HL-60 (cell line): Measurements from ENCODE around the gene RSRC1.
A peak's percentile ranks its signal among the peaks of the same experiment; 100 is the strongest.

Source experiments
- DNase-seq, 2 experiments: peaks; one replicate each; pipeline ENCODE4 v3.0.0-alpha.2; 2010 to 2020; ENCODE audit warnings: low read depth in 1 of 2, low spot score in 1 of 2
- H3K27ac ChIP-seq: fragments of 250-450 bp; sonication (Bioruptor Pico); replicated peaks from 2 replicates; pipeline ENCODE4 v1.5.1; 2020; ENCODE audit warnings: mild to moderate bottlenecking, moderate library complexity
- H3K27me3 ChIP-seq: fragments of 250-450 bp; sonication (Bioruptor Pico); 2 replicates; pipeline ENCODE4 v1.5.1; 2021; ENCODE audit warnings: mild to moderate bottlenecking, moderate library complexity; ENCODE audit not compliant: insufficient read depth, poor library complexity, severe bottlenecking
- H3K4me3 ChIP-seq: replicated peaks from 2 replicates; pipeline ENCODE4 v1.5.1; 2011; ENCODE audit warnings: mild to moderate bottlenecking, control low read depth, low read length; ENCODE audit not compliant: insufficient read depth
- GABPA ChIP-seq: IDR thresholded peaks from 2 replicates; pipeline ENCODE4 v1.6.1; 2012; ENCODE audit warnings: low read depth
- POLR2AphosphoS5 ChIP-seq: IDR thresholded peaks from 2 replicates; pipeline ENCODE4 v1.6.1; 2012; ENCODE audit warnings: low read depth
- SPI1 ChIP-seq: IDR thresholded peaks from 2 replicates; pipeline ENCODE4 v1.6.1; 2012; ENCODE audit warnings: low read depth, mild to moderate bottlenecking, borderline replicate concordance
- TF ChIP-seq, protein P1 (sequence below): IDR thresholded peaks from 2 replicates; pipeline ENCODE4 v1.6.1; 2012; ENCODE audit warnings: low read depth; ENCODE audit not compliant: insufficient replicate concordance
- TF ChIP-seq, protein P2 (sequence below): IDR thresholded peaks from one replicate; pipeline ENCODE4 v1.5.1; 2011; ENCODE audit warnings: low read length, control low read depth, inconsistent platforms; ENCODE audit not compliant: insufficient read depth

The RSRC1 gene

DNA sequence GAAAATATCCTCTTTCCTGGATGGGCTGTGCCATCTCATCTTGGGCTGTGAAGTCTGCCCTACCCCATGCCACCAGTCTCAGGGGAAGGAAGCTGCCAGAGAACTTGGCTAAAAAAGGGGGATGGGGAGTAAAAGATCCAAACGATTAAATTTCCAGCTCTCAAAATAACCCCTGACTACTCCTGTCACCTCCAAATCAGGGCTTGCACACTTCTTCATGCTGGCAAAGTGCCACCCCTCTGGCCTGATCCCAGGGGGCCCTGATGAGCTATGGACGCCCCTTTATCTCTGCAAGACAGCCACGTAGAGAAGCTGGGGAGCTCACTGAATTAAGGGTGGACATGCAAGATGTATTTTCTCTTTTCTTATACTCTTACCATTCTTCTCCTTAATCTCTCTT, 459.9 kb downstream of the RSRC1 start:
- DNase-seq = no peak
- no peak overlapping the region for H3K27ac ChIP-seq

DNA sequence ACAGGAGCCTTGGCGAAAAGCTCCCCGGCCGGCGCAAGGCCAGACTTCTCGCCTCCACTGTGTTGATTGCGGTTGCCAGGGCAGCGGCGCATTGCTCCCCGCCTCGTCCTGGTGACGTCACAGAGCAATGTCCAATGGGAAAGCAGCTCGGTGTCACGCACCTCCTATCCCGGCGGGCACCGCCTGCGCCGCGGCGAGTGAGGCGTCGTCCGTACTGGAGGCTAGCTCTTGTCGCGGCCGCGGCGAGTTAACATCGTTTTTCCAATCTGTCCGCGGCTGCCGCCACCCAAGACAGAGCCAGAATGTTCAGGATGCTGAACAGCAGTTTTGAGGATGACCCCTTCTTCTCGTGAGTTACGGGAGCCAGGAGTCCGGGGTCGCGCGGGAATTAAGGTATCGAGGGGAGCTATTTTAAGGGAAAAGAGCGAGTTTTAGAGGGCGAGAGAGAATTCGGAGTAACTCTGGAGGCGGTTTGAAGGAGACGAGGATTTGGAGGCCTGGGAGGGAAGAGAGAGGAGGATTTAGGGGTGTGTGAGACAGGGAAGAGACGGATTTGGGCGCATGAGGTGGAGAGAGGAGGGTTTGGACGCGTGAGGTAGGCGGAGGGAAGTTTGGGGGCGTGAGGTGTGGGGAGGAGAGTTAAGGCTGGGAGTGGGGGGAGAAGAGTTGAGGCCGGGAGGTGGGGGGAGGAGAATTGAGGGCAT, 461.3 kb downstream of the RSRC1 start, which contains the start of gene MLF1:
TSS of gene MLF1 (plus strand) at position 196 of the 704 bp plus-strand sequence. CDS start at position 303, 107 bp downstream.
- Histone ChIP-seq H3K27ac (no peak within 1 kb of the TSS), H3K27me3 (peaks cover 11% of the 10 kb centered on the region), H3K4me3 (peak within 1 kb of the TSS; percentile 18)
- DNase-seq = peak; percentile 63 to 88
- TF ChIP-seq POLR2AphosphoS5 (no peak), GABPA (no peak), SPI1 (no peak)
- TF ChIP-seq, protein P1, sequence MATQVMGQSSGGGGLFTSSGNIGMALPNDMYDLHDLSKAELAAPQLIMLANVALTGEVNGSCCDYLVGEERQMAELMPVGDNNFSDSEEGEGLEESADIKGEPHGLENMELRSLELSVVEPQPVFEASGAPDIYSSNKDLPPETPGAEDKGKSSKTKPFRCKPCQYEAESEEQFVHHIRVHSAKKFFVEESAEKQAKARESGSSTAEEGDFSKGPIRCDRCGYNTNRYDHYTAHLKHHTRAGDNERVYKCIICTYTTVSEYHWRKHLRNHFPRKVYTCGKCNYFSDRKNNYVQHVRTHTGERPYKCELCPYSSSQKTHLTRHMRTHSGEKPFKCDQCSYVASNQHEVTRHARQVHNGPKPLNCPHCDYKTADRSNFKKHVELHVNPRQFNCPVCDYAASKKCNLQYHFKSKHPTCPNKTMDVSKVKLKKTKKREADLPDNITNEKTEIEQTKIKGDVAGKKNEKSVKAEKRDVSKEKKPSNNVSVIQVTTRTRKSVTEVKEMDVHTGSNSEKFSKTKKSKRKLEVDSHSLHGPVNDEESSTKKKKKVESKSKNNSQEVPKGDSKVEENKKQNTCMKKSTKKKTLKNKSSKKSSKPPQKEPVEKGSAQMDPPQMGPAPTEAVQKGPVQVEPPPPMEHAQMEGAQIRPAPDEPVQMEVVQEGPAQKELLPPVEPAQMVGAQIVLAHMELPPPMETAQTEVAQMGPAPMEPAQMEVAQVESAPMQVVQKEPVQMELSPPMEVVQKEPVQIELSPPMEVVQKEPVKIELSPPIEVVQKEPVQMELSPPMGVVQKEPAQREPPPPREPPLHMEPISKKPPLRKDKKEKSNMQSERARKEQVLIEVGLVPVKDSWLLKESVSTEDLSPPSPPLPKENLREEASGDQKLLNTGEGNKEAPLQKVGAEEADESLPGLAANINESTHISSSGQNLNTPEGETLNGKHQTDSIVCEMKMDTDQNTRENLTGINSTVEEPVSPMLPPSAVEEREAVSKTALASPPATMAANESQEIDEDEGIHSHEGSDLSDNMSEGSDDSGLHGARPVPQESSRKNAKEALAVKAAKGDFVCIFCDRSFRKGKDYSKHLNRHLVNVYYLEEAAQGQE = no peak
- TF ChIP-seq, protein P2, sequence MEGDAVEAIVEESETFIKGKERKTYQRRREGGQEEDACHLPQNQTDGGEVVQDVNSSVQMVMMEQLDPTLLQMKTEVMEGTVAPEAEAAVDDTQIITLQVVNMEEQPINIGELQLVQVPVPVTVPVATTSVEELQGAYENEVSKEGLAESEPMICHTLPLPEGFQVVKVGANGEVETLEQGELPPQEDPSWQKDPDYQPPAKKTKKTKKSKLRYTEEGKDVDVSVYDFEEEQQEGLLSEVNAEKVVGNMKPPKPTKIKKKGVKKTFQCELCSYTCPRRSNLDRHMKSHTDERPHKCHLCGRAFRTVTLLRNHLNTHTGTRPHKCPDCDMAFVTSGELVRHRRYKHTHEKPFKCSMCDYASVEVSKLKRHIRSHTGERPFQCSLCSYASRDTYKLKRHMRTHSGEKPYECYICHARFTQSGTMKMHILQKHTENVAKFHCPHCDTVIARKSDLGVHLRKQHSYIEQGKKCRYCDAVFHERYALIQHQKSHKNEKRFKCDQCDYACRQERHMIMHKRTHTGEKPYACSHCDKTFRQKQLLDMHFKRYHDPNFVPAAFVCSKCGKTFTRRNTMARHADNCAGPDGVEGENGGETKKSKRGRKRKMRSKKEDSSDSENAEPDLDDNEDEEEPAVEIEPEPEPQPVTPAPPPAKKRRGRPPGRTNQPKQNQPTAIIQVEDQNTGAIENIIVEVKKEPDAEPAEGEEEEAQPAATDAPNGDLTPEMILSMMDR = no peak

More for the DNA sequence above, 459.9 kb downstream of the RSRC1 start:
- Histone ChIP-seq H3K4me3 (no peak overlapping the region), H3K27me3 (peaks cover 11% of the 10 kb centered on the region)
- TF ChIP-seq, protein P1 = no peak
- TF ChIP-seq SPI1 = no peak
- TF ChIP-seq POLR2AphosphoS5 = no peak
- TF ChIP-seq, protein P2 = no peak
- TF ChIP-seq GABPA = no peak

DNA sequence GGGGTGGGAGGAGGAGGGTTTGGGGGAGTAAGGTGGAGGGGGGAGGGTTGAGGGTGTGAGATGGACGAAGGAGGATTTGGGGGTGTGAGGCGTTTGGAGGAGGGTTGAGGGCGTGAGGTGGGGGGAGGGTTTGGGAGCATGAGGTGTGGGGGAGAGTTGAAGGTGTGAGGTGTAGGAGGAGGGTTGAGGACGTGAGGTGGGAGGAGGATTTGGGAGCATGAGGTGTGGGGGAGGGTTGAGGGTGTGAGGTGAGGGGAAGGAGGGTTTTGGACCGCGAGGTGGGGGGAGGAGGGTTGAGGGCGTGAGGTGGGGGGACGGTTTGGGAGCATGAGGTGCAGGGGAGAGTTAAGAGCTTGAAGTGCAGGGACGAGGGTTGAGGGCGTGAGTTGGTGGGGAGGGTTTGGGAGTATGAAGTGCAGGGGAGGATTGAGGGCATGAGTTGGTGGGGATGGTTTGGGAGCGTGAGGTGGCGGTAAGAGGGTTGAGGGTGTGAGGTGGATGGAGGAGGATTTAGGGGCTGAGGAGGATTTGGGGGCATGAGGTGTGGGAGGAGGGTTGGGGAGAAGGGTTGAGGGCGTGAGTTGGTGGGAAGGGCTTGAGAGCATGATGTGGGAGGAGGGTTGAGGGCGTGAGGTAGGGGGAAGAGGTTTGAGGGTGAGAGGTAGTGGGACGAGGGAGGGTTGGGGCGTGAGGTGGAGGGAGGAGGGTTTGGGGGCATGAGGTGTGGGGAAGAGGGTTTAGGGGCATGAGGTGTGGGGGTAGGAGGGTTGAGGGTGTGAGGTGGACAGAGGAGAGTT, 462.3 kb downstream of the RSRC1 start:
- TF ChIP-seq, protein P2 = no peak
- TF ChIP-seq GABPA = no peak
- TF ChIP-seq, protein P1 = no peak
- no peak for TF ChIP-seq POLR2AphosphoS5
- no peak for TF ChIP-seq SPI1
- no peak overlapping the region for H3K4me3 ChIP-seq

More for the DNA sequence above, 462.3 kb downstream of the RSRC1 start:
- DNase-seq = no peak
- peaks cover 11% of the 10 kb centered on the region for H3K27me3 ChIP-seq
- no peak overlapping the region for H3K27ac ChIP-seq
